Panc1 (cell line): ENCODE measurements around the gene SNTG2. TPM values are rescaled to one million over a fixed set of nuclear protein-coding genes. Genes with fewer than 3 reads are reported as not detected.

Source experiments
- ATAC-seq: fragments of 200-7000 bp; cut with Tn5 transposase; 2 replicates; pipeline ENCODE4 v1.9.1; 2020; ENCODE audit warnings: mild to moderate bottlenecking, moderate library complexity
- BruUV-seq: library from RNA; stranded (reverse); fragments of 400-500 nt; replicated peaks from 2 replicates; lab custom pipeline; 2021; lab: Mats Ljungman, UMichigan
- CTCF ChIA-PET: fragments of 300-600 bp; sonication (Branson Sonifier 250); formaldehyde crosslinking; loops from one replicate; lab custom pipeline; 2022; ENCODE audit warnings: antibody characterized with exemption; lab: Charles Lee
- POLR2A ChIA-PET: fragments of 300-600 bp; sonication (Branson Sonifier 250); formaldehyde crosslinking; loops from one replicate; lab custom pipeline; 2022; ENCODE audit warnings: antibody characterized with exemption; lab: Charles Lee
- DNase-seq: peaks from one replicate; pipeline ENCODE4 v3.0.0-alpha.2; 2010; ENCODE audit warnings: low read depth, low spot score
- H3K27ac ChIP-seq: 2 replicates; pipeline ENCODE4 v1.5.1; 2011; ENCODE audit warnings: mild to moderate bottlenecking, low read length, inconsistent platforms
- H3K27me3 ChIP-seq: fragments of 200-500 bp; sonication (Bioruptor generic); 2 replicates; pipeline ENCODE4 v1.6.0; 2014; ENCODE audit warnings: low read length, inconsistent platforms; ENCODE audit not compliant: control insufficient read depth, insufficient read depth
- H3K36me3 ChIP-seq: fragments of 200-500 bp; sonication (Bioruptor generic); 2 replicates; pipeline ENCODE4 v1.5.1; 2014; ENCODE audit warnings: inconsistent platforms, mild to moderate bottlenecking, low read length, moderate library complexity; ENCODE audit not compliant: control insufficient read depth, insufficient read depth
- H3K4me1 ChIP-seq: 2 replicates; pipeline ENCODE4 v1.5.1; 2011; ENCODE audit warnings: inconsistent platforms, mild to moderate bottlenecking, low read length, moderate library complexity; ENCODE audit not compliant: control insufficient read depth, insufficient read depth
- H3K4me3 ChIP-seq, 2 experiments: 2 replicates each; pipeline ENCODE4 v1.5.1; 2011 to 2012; ENCODE audit warnings: low read depth in 2 of 2, low read length in 2 of 2, mild to moderate bottlenecking in 2 of 2, inconsistent platforms in 1 of 2, moderate library complexity in 1 of 2
- H3K9me3 ChIP-seq: fragments of 200-500 bp; sonication (Bioruptor generic); 2 replicates; pipeline ENCODE4 v1.5.1; 2014; ENCODE audit warnings: low read depth, mild to moderate bottlenecking, inconsistent platforms, low read length, moderate library complexity; ENCODE audit not compliant: control insufficient read depth, insufficient read depth
- POLR2AphosphoS5 ChIP-seq: IDR thresholded peaks from 2 replicates; pipeline ENCODE4 v1.6.1; 2012; ENCODE audit warnings: mild to moderate bottlenecking, low read depth, low read length, moderate library complexity
- SIN3A ChIP-seq: IDR thresholded peaks from 2 replicates; pipeline ENCODE4 v1.6.1; 2012; ENCODE audit warnings: low read depth, mild to moderate bottlenecking, low read length, moderate library complexity, borderline replicate concordance; ENCODE audit not compliant: insufficient read depth
- TCF7L2 ChIP-seq: IDR thresholded peaks from 2 replicates; pipeline ENCODE4 v1.6.1; 2011; ENCODE audit warnings: mild to moderate bottlenecking, low read depth, low read length, inconsistent platforms
- in situ Hi-C: cut with HindIII; loops from 2 replicates; pipeline ENCODE4 v1.10.0; 2016; ENCODE audit warnings: low sequenced_read_pairs, low pct_unique_long_range_greater_than_20kb
- intact Hi-C: fragments of 100-400 bp; cut with micrococcal nuclease; formaldehyde crosslinking; loops from one replicate; pipeline ENCODE4 v1.10.0; 2022; ENCODE audit not compliant: unreplicated experiment
- total RNA-seq: library from RNA; stranded (reverse); gene quantifications from one replicate; pipeline ENCODE4 v1.2.1, GENCODE V29; 2021; ENCODE audit not compliant: unreplicated experiment
- TF ChIP-seq, protein P1 (sequence below): fragments of 450-650 bp; IDR thresholded peaks from 2 replicates; pipeline ENCODE4 v1.5.1; 2017; ENCODE audit warnings: mild to moderate bottlenecking
- TF ChIP-seq, protein P2 (sequence below), 2 experiments: IDR thresholded peaks; 2 replicates each; pipeline ENCODE4 v1.6.1; 2011 to 2012; ENCODE audit warnings: low read depth in 2 of 2, control low read depth in 1 of 2, low read length in 1 of 2, mild to moderate bottlenecking in 1 of 2, moderate library complexity in 1 of 2; ENCODE audit not compliant: insufficient read depth in 1 of 2

SNTG2 gene
- total RNA-seq, 1 experiment from 2014 or later, result not detected

DNA sequence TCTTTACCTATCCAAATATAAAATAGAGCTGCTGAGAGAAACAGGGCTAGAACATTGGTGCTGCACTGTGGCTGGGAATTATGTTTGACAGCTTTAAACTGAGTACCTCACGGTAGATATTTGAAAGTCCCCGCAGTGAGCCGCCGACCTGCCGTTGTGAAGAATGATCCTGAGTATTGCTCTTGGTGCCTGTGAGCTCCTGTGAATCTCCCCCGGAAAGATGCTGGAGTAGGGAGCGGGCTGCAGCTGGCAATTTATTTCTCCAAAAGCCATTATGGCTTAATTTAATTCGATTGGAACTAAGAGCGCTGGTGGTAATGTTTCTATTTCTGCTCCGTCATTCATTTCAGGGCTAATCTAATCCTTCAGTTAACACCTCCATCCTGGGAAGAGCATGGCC is 333.2 kb downstream of the SNTG2 start:
- no TSS peak for BruUV-seq
- DNase-seq, result no peak

DNA sequence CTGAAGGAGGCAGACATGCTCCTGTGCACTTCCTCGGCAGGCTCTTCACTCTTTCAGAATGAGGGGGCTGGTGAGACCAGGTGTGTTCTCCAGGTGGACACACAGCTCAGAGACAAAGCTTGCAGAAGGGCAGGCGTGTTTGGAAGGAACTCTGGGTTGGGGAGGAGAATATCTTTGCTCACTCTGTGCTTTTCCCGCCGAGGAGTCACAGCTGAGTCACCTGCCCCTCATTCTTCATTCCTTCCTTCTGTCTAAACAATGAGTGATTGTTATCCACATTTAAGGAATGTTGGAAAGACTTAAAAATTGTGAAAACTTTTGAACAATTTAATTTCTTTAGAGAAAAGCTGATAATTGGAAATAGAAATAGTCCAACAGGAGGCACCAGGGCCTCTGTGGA is 336.3 kb downstream of the SNTG2 start:
- no peaks in the 10 kb centered on the region for H3K4me1 ChIP-seq
- no peaks in the 10 kb centered on the region for H3K27me3 ChIP-seq
- TF ChIP-seq POLR2AphosphoS5 (no peak), SIN3A (no peak), TCF7L2 (no peak)
- TF ChIP-seq, protein P1, sequence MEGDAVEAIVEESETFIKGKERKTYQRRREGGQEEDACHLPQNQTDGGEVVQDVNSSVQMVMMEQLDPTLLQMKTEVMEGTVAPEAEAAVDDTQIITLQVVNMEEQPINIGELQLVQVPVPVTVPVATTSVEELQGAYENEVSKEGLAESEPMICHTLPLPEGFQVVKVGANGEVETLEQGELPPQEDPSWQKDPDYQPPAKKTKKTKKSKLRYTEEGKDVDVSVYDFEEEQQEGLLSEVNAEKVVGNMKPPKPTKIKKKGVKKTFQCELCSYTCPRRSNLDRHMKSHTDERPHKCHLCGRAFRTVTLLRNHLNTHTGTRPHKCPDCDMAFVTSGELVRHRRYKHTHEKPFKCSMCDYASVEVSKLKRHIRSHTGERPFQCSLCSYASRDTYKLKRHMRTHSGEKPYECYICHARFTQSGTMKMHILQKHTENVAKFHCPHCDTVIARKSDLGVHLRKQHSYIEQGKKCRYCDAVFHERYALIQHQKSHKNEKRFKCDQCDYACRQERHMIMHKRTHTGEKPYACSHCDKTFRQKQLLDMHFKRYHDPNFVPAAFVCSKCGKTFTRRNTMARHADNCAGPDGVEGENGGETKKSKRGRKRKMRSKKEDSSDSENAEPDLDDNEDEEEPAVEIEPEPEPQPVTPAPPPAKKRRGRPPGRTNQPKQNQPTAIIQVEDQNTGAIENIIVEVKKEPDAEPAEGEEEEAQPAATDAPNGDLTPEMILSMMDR, result no peak
- TF ChIP-seq, protein P2, sequence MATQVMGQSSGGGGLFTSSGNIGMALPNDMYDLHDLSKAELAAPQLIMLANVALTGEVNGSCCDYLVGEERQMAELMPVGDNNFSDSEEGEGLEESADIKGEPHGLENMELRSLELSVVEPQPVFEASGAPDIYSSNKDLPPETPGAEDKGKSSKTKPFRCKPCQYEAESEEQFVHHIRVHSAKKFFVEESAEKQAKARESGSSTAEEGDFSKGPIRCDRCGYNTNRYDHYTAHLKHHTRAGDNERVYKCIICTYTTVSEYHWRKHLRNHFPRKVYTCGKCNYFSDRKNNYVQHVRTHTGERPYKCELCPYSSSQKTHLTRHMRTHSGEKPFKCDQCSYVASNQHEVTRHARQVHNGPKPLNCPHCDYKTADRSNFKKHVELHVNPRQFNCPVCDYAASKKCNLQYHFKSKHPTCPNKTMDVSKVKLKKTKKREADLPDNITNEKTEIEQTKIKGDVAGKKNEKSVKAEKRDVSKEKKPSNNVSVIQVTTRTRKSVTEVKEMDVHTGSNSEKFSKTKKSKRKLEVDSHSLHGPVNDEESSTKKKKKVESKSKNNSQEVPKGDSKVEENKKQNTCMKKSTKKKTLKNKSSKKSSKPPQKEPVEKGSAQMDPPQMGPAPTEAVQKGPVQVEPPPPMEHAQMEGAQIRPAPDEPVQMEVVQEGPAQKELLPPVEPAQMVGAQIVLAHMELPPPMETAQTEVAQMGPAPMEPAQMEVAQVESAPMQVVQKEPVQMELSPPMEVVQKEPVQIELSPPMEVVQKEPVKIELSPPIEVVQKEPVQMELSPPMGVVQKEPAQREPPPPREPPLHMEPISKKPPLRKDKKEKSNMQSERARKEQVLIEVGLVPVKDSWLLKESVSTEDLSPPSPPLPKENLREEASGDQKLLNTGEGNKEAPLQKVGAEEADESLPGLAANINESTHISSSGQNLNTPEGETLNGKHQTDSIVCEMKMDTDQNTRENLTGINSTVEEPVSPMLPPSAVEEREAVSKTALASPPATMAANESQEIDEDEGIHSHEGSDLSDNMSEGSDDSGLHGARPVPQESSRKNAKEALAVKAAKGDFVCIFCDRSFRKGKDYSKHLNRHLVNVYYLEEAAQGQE (IDR thresholded peaks at IDR 0.05; ENCODE audit: insufficient read depth in 1 of 2, low read depth in 2 of 2, low read length in 1 of 2), result no peak
- H3K4me3 ChIP-seq, result no peak overlapping the region
- ATAC-seq, result no peak
- intact Hi-C loops (no loop called here), in situ Hi-C loops (no loop called here)
- no peaks in the 10 kb centered on the region for H3K9me3 ChIP-seq
- ChIA-PET POLR2A (no interaction called here), CTCF (no interaction called here)
- no TSS peak for BruUV-seq
- no peaks in the 10 kb centered on the region for H3K36me3 ChIP-seq
- H3K27ac ChIP-seq, result no peak overlapping the region
- DNase-seq, result no peak

More for the DNA sequence above, 333.2 kb downstream of the SNTG2 start:
- TF ChIP-seq, protein P2 (IDR thresholded peaks at IDR 0.05; ENCODE audit: insufficient read depth in 1 of 2, low read depth in 2 of 2, low read length in 1 of 2), result no peak
- no peak for TF ChIP-seq SIN3A
- TF ChIP-seq, protein P1, result no peak
- no peak for TF ChIP-seq TCF7L2
- TF ChIP-seq POLR2AphosphoS5, result no peak
- no peak for ATAC-seq
- CTCF ChIA-PET, result no interaction called here
- Histone ChIP-seq H3K27ac (no peak overlapping the region), H3K9me3 (no peaks in the 10 kb centered on the region), H3K4me3 (no peak overlapping the region), H3K4me1 (no peaks in the 10 kb centered on the region), H3K27me3 (no peaks in the 10 kb centered on the region), H3K36me3 (no peaks in the 10 kb centered on the region)
- in situ Hi-C loops (no loop called here), intact Hi-C loops (no loop called here)
- POLR2A ChIA-PET, result no interaction called here
